ENCODE measurements around the gene FARSB.
"Not testable (repeated sequence)": the region's sequence is repeated elsewhere in the genome, so short reads cannot be mapped to it uniquely, and the experiment has no call there.

Gene FARSB

GRCh38 chr2:222655787-222656525, at the start of gene FARSB:
TSS of gene FARSB (minus strand) at chr2:222656092. CDS start at chr2:222656073, 19 bp downstream.
- DNase-seq: peak; percentile 95

- peak; percentile 42 for DNase-seq
Observed at GRCh38 chr2:222703886-222704285, 48.0 kb upstream of the FARSB start.

- DNase-seq: no peak
Observed at GRCh38 chr2:222703091-222703490, 47.2 kb upstream of the FARSB start.

GRCh38 chr2:222701721-222702131, 45.8 kb upstream of the FARSB start:
- no peak for DNase-seq

- no peak for DNase-seq
Observed at GRCh38 chr2:222701233-222701632, 45.3 kb upstream of the FARSB start.

GRCh38 chr2:222698276-222698675, 42.4 kb upstream of the FARSB start:
- no peak for DNase-seq

GRCh38 chr2:222693837-222694236, 37.9 kb upstream of the FARSB start:
- DNase-seq: peak; percentile 28

GRCh38 chr2:222693413-222693812, 37.5 kb upstream of the FARSB start:
- DNase-seq: not testable (repeated sequence)

- DNase-seq: peak; percentile 76
Observed at GRCh38 chr2:222690564-222691200, 34.8 kb upstream of the FARSB start.

GRCh38 chr2:222689322-222689721, 33.4 kb upstream of the FARSB start:
- no peak for DNase-seq

- DNase-seq: no peak
Observed at GRCh38 chr2:222688917-222689316, 33.0 kb upstream of the FARSB start.

GRCh38 chr2:222686086-222686750, 30.3 kb upstream of the FARSB start:
- no peak for DNase-seq

GRCh38 chr2:222683805-222684204, 27.9 kb upstream of the FARSB start:
- DNase-seq: no peak

GRCh38 chr2:222677981-222678380, 22.1 kb upstream of the FARSB start:
- no peak for DNase-seq

GRCh38 chr2:222673883-222674282, 18.0 kb upstream of the FARSB start:
- DNase-seq: no peak

- no peak for DNase-seq
Observed at GRCh38 chr2:222673273-222673672, 17.4 kb upstream of the FARSB start.

- no peak for DNase-seq
Observed at GRCh38 chr2:222672068-222672401, 16.1 kb upstream of the FARSB start.

GRCh38 chr2:222671259-222672067, 15.6 kb upstream of the FARSB start, which contains the start of gene MOGAT1:
TSS of gene MOGAT1 (plus strand) at chr2:222671658. CDS start at chr2:222671786, 128 bp downstream.
- DNase-seq: peak; percentile 23

- DNase-seq: no peak
Observed at GRCh38 chr2:222670191-222671038, 14.5 kb upstream of the FARSB start.

- DNase-seq: no peak
Observed at GRCh38 chr2:222669353-222669752, 13.5 kb upstream of the FARSB start.

- DNase-seq: no peak
Observed at GRCh38 chr2:222668494-222669154, 12.7 kb upstream of the FARSB start.

- no peak for DNase-seq
Observed at GRCh38 chr2:222663479-222663878, 7.6 kb upstream of the FARSB start.

All from EL (cell line).